Measurements from ENCODE around the gene SRSF3. TPM values are rescaled to one million over a fixed set of nuclear protein-coding genes. Genes with fewer than 3 reads are reported as not detected.
A peak's percentile ranks its signal among the peaks of the same experiment; 100 is the strongest.

The SRSF3 gene
- total RNA-seq, 1 donor from 2014 or later, result 288 TPM

- Mint-ChIP-seq H3K9me3 (ENCODE audit: unreplicated experiment) (peaks cover 2% of the 10 kb centered on the region), H3K27me3 (ENCODE audit: unreplicated experiment) (no peaks in the 10 kb centered on the region), H3K27ac (ENCODE audit: unreplicated experiment) (no peak overlapping the region), H3K36me3 (ENCODE audit: unreplicated experiment) (no peaks in the 10 kb centered on the region), H3K4me1 (ENCODE audit: low read depth, unreplicated experiment) (peaks cover 4% of the 10 kb centered on the region), H3K4me3 (ENCODE audit: unreplicated experiment) (no peak overlapping the region)
- DNase-seq, result no peak
- TF ChIP-seq CTCF (IDR thresholded peaks at IDR 0.05; ENCODE audit: partially characterized antibody, unreplicated experiment), result no peak
Measured at GRCh38 chr6:36613200-36613995, 19.2 kb downstream of the SRSF3 start.

- peak; percentile 79 for TF ChIP-seq CTCF (IDR thresholded peaks at IDR 0.05; ENCODE audit: partially characterized antibody, unreplicated experiment)
- Mint-ChIP-seq H3K36me3 (ENCODE audit: unreplicated experiment) (no peaks in the 10 kb centered on the region), H3K27me3 (ENCODE audit: unreplicated experiment) (no peaks in the 10 kb centered on the region), H3K4me1 (ENCODE audit: low read depth, unreplicated experiment) (peaks cover 4% of the 10 kb centered on the region), H3K9me3 (ENCODE audit: unreplicated experiment) (peaks cover 2% of the 10 kb centered on the region), H3K27ac (ENCODE audit: unreplicated experiment) (peak overlapping the region; percentile 43), H3K4me3 (ENCODE audit: unreplicated experiment) (no peak overlapping the region)
- peak; percentile 35 for DNase-seq
Measured at GRCh38 chr6:36615018-36615761, 21.0 kb downstream of the SRSF3 start.

- Mint-ChIP-seq H3K4me1 (ENCODE audit: low read depth, unreplicated experiment) (peaks cover 2% of the 10 kb centered on the region), H3K27ac (ENCODE audit: unreplicated experiment) (no peak overlapping the region), H3K9me3 (ENCODE audit: unreplicated experiment) (no peaks in the 10 kb centered on the region), H3K4me3 (ENCODE audit: unreplicated experiment) (no peak overlapping the region), H3K36me3 (ENCODE audit: unreplicated experiment) (no peaks in the 10 kb centered on the region), H3K27me3 (ENCODE audit: unreplicated experiment) (no peaks in the 10 kb centered on the region)
- TF ChIP-seq CTCF (IDR thresholded peaks at IDR 0.05; ENCODE audit: partially characterized antibody, unreplicated experiment), result no peak
- DNase-seq, result no peak
Measured at GRCh38 chr6:36616893-36617521, 22.8 kb downstream of the SRSF3 start.

GRCh38 chr6:36618366-36619355, 24.5 kb downstream of the SRSF3 start:
- Mint-ChIP-seq H3K4me1 (ENCODE audit: low read depth, unreplicated experiment) (peaks cover 6% of the 10 kb centered on the region), H3K36me3 (ENCODE audit: unreplicated experiment) (no peaks in the 10 kb centered on the region), H3K27me3 (ENCODE audit: unreplicated experiment) (no peaks in the 10 kb centered on the region), H3K27ac (ENCODE audit: unreplicated experiment) (no peak overlapping the region), H3K9me3 (ENCODE audit: unreplicated experiment) (no peaks in the 10 kb centered on the region), H3K4me3 (ENCODE audit: unreplicated experiment) (no peak overlapping the region)
- no peak for DNase-seq
- no peak for TF ChIP-seq CTCF (IDR thresholded peaks at IDR 0.05; ENCODE audit: partially characterized antibody, unreplicated experiment)

Data from glutamatergic neuron (in vitro differentiated cells).